ENCODE results near the gene TTC29. TPM values are rescaled to one million over a fixed set of nuclear protein-coding genes. Genes with fewer than 3 reads are reported as not detected.

Gene TTC29
- total RNA-seq, 1 donor from 2014 or later: not detected

DNA sequence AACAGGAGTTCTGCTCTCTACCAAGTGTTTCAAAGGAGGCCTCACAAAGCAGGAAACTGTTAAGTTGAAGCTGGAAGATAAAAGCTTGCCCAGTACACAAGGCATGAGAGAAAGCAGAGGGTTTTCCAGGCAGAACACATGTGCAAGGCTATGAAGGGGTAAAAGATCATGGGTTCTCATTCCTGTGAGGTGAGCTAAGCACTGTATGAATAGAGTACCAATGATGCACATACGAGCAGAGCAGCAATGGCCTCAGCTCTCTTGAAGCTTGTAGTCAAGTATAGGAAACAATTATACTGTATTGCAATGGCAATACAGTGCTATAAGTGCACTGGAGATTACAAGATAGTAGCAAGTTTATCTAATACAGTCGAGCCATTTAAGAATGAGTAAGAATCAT, 18.0 kb downstream of the TTC29 start:
- H3K4me1 Mint-ChIP-seq: no peaks in the 10 kb centered on the region
- no peak for DNase-seq (ENCODE audit: low read depth, low spot score)
- H3K4me3 Mint-ChIP-seq: no peak overlapping the region
- no peaks in the 10 kb centered on the region for H3K9me3 Mint-ChIP-seq
- H3K36me3 Mint-ChIP-seq (ENCODE audit: low read depth): no peaks in the 10 kb centered on the region
- no peak overlapping the region for H3K27ac Mint-ChIP-seq (ENCODE audit: unreplicated experiment)
- TF ChIP-seq, protein P1, sequence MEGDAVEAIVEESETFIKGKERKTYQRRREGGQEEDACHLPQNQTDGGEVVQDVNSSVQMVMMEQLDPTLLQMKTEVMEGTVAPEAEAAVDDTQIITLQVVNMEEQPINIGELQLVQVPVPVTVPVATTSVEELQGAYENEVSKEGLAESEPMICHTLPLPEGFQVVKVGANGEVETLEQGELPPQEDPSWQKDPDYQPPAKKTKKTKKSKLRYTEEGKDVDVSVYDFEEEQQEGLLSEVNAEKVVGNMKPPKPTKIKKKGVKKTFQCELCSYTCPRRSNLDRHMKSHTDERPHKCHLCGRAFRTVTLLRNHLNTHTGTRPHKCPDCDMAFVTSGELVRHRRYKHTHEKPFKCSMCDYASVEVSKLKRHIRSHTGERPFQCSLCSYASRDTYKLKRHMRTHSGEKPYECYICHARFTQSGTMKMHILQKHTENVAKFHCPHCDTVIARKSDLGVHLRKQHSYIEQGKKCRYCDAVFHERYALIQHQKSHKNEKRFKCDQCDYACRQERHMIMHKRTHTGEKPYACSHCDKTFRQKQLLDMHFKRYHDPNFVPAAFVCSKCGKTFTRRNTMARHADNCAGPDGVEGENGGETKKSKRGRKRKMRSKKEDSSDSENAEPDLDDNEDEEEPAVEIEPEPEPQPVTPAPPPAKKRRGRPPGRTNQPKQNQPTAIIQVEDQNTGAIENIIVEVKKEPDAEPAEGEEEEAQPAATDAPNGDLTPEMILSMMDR (conservative IDR thresholded peaks at IDR 0.05): no peak
- H3K27me3 Mint-ChIP-seq (ENCODE audit: low read depth): peaks cover 13% of the 10 kb centered on the region

DNA sequence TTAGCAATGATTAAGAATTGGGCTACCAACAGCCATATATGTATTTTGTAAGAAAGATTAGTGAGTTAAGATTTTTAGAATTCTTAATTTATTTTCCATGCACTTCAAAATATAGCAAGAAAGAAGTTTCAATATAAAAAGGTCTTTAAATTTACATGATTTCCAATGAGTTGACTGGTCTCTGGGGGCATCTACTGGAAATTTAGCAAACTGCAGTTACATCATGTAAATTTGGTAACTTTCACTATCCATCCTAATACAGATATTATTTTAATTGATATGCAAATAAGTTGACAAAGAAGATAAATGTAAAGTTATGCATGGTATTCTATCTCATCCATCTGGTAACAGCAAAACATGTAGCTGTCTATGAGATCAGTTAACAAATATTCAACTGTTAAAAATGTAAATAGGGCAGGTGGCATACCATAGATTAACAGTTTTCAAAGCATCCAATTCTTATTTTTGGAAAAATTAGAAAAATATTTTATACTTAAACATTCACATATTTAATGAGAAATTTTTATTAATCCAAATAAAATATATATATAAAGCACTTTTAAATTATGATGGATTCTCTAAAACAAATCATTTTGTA, 29.1 kb downstream of the TTC29 start:
- Mint-ChIP-seq H3K36me3 (ENCODE audit: low read depth) (no peaks in the 10 kb centered on the region), H3K27me3 (ENCODE audit: low read depth) (peaks cover 51% of the 10 kb centered on the region), H3K9me3 (no peaks in the 10 kb centered on the region), H3K27ac (ENCODE audit: unreplicated experiment) (no peak overlapping the region), H3K4me1 (no peaks in the 10 kb centered on the region), H3K4me3 (no peak overlapping the region)
- TF ChIP-seq, protein P1 (conservative IDR thresholded peaks at IDR 0.05): peak; percentile 94
- peak; percentile 12 for DNase-seq (ENCODE audit: low read depth, low spot score)

DNA sequence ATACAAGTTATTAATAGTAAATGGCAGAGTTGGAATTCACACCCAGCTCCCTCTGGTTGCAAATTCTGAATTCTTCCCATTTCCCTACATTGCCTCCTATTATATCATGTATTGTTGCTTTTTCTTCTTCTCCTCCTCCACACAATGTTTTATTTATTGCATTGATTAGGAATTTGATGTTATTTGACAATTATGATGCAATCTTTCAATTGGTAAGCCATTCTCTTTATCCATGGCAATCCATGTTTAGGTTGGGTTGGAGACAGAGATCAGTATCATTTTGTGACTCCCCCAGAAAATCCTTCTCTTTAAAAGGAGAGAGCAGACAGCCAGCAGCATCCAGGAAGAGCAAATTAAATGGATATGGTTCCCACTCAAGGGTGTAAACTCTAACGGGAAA, 30.5 kb downstream of the TTC29 start:
- H3K27ac Mint-ChIP-seq (ENCODE audit: unreplicated experiment): no peak overlapping the region
- H3K4me1 Mint-ChIP-seq: no peaks in the 10 kb centered on the region
- H3K36me3 Mint-ChIP-seq (ENCODE audit: low read depth): no peaks in the 10 kb centered on the region
- TF ChIP-seq, protein P1 (conservative IDR thresholded peaks at IDR 0.05): no peak
- no peaks in the 10 kb centered on the region for H3K9me3 Mint-ChIP-seq
- H3K4me3 Mint-ChIP-seq: no peak overlapping the region
- no peak for DNase-seq (ENCODE audit: low read depth, low spot score)
- peaks cover 54% of the 10 kb centered on the region for H3K27me3 Mint-ChIP-seq (ENCODE audit: low read depth)

DNA sequence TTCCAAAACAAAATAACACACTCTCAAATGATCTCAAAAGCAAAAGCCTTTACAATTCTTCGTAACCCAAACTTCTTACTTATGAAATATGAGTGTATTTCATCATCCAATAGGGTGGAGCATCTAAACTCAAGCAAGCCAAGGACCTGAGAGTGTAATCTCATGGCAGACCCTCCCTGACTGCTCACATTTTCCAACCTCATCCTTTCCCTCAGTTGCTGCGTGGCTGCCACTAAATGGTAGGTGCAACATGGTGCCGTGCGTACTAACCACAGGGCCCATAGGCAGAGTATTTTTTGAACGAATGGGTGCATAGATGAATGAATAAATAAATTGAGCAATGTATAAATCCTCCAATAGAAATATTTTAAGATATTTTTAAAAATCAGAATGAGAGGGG, 45.4 kb downstream of the TTC29 start:
- DNase-seq (ENCODE audit: low read depth, low spot score): no peak
- TF ChIP-seq, protein P1 (conservative IDR thresholded peaks at IDR 0.05): no peak
- H3K27me3 Mint-ChIP-seq (ENCODE audit: low read depth): peaks cover 37% of the 10 kb centered on the region
- H3K4me1 Mint-ChIP-seq: no peaks in the 10 kb centered on the region
- H3K27ac Mint-ChIP-seq (ENCODE audit: unreplicated experiment): no peak overlapping the region
- H3K4me3 Mint-ChIP-seq: no peak overlapping the region
- no peaks in the 10 kb centered on the region for H3K36me3 Mint-ChIP-seq (ENCODE audit: low read depth)
- no peaks in the 10 kb centered on the region for H3K9me3 Mint-ChIP-seq

DNA sequence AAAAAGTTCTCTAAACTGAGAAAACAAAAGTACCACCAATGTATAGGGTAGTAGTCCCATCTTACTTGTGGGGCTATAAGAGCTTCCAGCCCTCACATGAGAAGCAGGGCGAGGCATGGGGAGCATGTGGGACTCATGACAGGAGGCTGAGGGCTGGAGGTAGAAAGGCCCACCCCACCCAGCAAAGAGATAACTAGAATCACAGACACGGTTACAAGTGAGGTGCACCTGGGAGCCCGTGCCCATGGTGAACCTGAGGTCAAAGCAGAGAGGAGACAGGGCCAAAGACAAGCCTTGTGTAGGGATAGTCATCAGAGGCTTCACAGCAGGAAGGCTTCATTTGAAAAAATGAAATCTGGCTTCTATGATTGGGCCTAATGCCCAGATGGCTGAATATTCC, 55.4 kb downstream of the TTC29 start:
- H3K4me3 Mint-ChIP-seq: no peak overlapping the region
- no peak overlapping the region for H3K27ac Mint-ChIP-seq (ENCODE audit: unreplicated experiment)
- H3K27me3 Mint-ChIP-seq (ENCODE audit: low read depth): no peaks in the 10 kb centered on the region
- H3K4me1 Mint-ChIP-seq: peaks cover 5% of the 10 kb centered on the region
- TF ChIP-seq, protein P1 (conservative IDR thresholded peaks at IDR 0.05): no peak
- H3K9me3 Mint-ChIP-seq: no peaks in the 10 kb centered on the region
- DNase-seq (ENCODE audit: low read depth, low spot score): no peak
- no peaks in the 10 kb centered on the region for H3K36me3 Mint-ChIP-seq (ENCODE audit: low read depth)
